Osteocyte (in vitro differentiated cells): ENCODE measurements around the gene ANKRD2. TPM values are rescaled to one million over a fixed set of nuclear protein-coding genes. Genes with fewer than 3 reads are reported as not detected.

ENCODE experiments used
- DNase-seq: peaks from one replicate; pipeline ENCODE4 v3.0.0; 2021; ENCODE audit warnings: mixed read lengths; ENCODE audit not compliant: unreplicated experiment; ENCODE audit errors: extremely low spot score
- H3K27ac Mint-ChIP-seq: one replicate; pipeline ENCODE4 v1.8.0; 2021; ENCODE audit warnings: mild to moderate bottlenecking, mixed read lengths; ENCODE audit not compliant: unreplicated experiment
- H3K27me3 Mint-ChIP-seq: one replicate; pipeline ENCODE4 v1.8.0; 2021; ENCODE audit warnings: mixed read lengths; ENCODE audit not compliant: unreplicated experiment
- H3K36me3 Mint-ChIP-seq: one replicate; pipeline ENCODE4 v1.8.0; 2021; ENCODE audit warnings: mixed read lengths; ENCODE audit not compliant: unreplicated experiment
- H3K4me1 Mint-ChIP-seq: one replicate; pipeline ENCODE4 v1.8.0; 2021; ENCODE audit warnings: mixed read lengths; ENCODE audit not compliant: unreplicated experiment
- H3K4me3 Mint-ChIP-seq: one replicate; pipeline ENCODE4 v1.8.0; 2021; ENCODE audit warnings: mild to moderate bottlenecking, moderate library complexity, mixed read lengths; ENCODE audit not compliant: unreplicated experiment
- H3K9me3 Mint-ChIP-seq: one replicate; pipeline ENCODE4 v1.8.0; 2021; ENCODE audit warnings: mixed read lengths; ENCODE audit not compliant: unreplicated experiment
- CTCF ChIP-seq: fragments of 200-600 bp; sonication (generic); IDR thresholded peaks from 2 replicates; pipeline ENCODE4 v1.5.0; 2021; ENCODE audit warnings: antibody characterized with exemption, mild to moderate bottlenecking, moderate library complexity
- total RNA-seq: library from RNA; stranded (reverse); gene quantifications from 2 replicates; pipeline ENCODE4 v1.2.1, GENCODE V29; 2021

The ANKRD2 gene
- total RNA-seq, 1 donor from 2014 or later: not detected

- Mint-ChIP-seq H3K9me3 (no peaks in the 10 kb centered on the region), H3K27ac (no peak overlapping the region), H3K27me3 (no peaks in the 10 kb centered on the region), H3K4me3 (no peak overlapping the region), H3K4me1 (peaks cover 16% of the 10 kb centered on the region), H3K36me3 (no peaks in the 10 kb centered on the region)
- no peak for DNase-seq
- TF ChIP-seq CTCF: no peak
Observed at GRCh38 chr10:97601268-97602215, 29.0 kb downstream of the ANKRD2 start.

- no peaks in the 10 kb centered on the region for H3K36me3 Mint-ChIP-seq
- peaks cover 15% of the 10 kb centered on the region for H3K4me1 Mint-ChIP-seq
- H3K27ac Mint-ChIP-seq: no peak overlapping the region
- H3K4me3 Mint-ChIP-seq: no peak overlapping the region
- no peaks in the 10 kb centered on the region for H3K9me3 Mint-ChIP-seq
- TF ChIP-seq CTCF: no peak
- H3K27me3 Mint-ChIP-seq: no peaks in the 10 kb centered on the region
- DNase-seq: no peak
Observed at GRCh38 chr10:97607095-97607636, 34.6 kb downstream of the ANKRD2 start.

GRCh38 chr10:97608991-97609561 lies 36.5 kb downstream of the ANKRD2 start:
- Mint-ChIP-seq H3K4me3 (no peak overlapping the region), H3K36me3 (no peaks in the 10 kb centered on the region), H3K4me1 (peaks cover 14% of the 10 kb centered on the region), H3K9me3 (no peaks in the 10 kb centered on the region), H3K27ac (no peak overlapping the region), H3K27me3 (no peaks in the 10 kb centered on the region)
- no peak for TF ChIP-seq CTCF
- no peak for DNase-seq

- Mint-ChIP-seq H3K27ac (no peak overlapping the region), H3K4me3 (no peak overlapping the region), H3K36me3 (peaks cover 5% of the 10 kb centered on the region), H3K4me1 (peaks cover 14% of the 10 kb centered on the region), H3K27me3 (no peaks in the 10 kb centered on the region), H3K9me3 (no peaks in the 10 kb centered on the region)
- no peak for TF ChIP-seq CTCF
- DNase-seq: no peak
Observed at GRCh38 chr10:97611473-97611872, 38.9 kb downstream of the ANKRD2 start.

GRCh38 chr10:97612386-97612785 lies 39.8 kb downstream of the ANKRD2 start:
- H3K4me3 Mint-ChIP-seq: no peak overlapping the region
- no peak for DNase-seq
- H3K27ac Mint-ChIP-seq: no peak overlapping the region
- TF ChIP-seq CTCF: peak; percentile 63
- peaks cover 14% of the 10 kb centered on the region for H3K4me1 Mint-ChIP-seq
- H3K36me3 Mint-ChIP-seq: peaks cover 13% of the 10 kb centered on the region
- H3K27me3 Mint-ChIP-seq: no peaks in the 10 kb centered on the region
- no peaks in the 10 kb centered on the region for H3K9me3 Mint-ChIP-seq
